Measurements from ENCODE around the gene PLEKHA3.

DNA sequence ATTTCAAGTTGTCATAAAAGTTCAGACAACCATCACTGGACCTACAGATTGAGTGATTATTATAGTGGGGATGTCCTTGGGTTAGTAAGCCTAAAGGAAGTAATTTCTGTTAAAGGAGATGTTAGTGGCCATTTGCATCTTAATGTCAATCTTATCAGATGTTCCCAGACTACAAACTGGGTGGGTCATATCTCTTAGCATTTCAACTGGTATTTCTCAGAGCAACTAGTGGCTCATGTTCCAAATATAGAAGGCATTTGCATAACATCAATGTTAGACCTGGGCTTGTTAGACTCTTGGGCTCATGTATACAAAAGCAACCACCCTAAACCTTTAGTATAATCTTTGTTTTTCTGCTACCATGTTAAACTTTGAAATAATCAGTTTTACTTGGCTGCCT lies 17.9 kb downstream of the PLEKHA3 start:
- TF ChIP-seq NFE2 (IDR thresholded peaks at IDR 0.05; ENCODE audit: low read depth), result no peak
- TF ChIP-seq, protein P1, sequence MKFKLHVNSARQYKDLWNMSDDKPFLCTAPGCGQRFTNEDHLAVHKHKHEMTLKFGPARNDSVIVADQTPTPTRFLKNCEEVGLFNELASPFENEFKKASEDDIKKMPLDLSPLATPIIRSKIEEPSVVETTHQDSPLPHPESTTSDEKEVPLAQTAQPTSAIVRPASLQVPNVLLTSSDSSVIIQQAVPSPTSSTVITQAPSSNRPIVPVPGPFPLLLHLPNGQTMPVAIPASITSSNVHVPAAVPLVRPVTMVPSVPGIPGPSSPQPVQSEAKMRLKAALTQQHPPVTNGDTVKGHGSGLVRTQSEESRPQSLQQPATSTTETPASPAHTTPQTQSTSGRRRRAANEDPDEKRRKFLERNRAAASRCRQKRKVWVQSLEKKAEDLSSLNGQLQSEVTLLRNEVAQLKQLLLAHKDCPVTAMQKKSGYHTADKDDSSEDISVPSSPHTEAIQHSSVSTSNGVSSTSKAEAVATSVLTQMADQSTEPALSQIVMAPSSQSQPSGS (CRISPR knock-in tag; IDR thresholded peaks at IDR 0.05), result no peak
- TF ChIP-seq, protein P2, sequence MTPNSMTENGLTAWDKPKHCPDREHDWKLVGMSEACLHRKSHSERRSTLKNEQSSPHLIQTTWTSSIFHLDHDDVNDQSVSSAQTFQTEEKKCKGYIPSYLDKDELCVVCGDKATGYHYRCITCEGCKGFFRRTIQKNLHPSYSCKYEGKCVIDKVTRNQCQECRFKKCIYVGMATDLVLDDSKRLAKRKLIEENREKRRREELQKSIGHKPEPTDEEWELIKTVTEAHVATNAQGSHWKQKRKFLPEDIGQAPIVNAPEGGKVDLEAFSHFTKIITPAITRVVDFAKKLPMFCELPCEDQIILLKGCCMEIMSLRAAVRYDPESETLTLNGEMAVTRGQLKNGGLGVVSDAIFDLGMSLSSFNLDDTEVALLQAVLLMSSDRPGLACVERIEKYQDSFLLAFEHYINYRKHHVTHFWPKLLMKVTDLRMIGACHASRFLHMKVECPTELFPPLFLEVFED (CRISPR knock-in tag; conservative IDR thresholded peaks at IDR 0.05), result no peak
- TF ChIP-seq BACH1 (tag; IDR thresholded peaks at IDR 0.05), result no peak
- no peak for TF ChIP-seq ZNF24 (IDR thresholded peaks at IDR 0.05)
- TF ChIP-seq BRCA1 (IDR thresholded peaks at IDR 0.05), result no peak
- no peak for TF ChIP-seq BRCA1 (CRISPR knock-in tag; IDR thresholded peaks at IDR 0.05)
- TF ChIP-seq, protein P3, sequence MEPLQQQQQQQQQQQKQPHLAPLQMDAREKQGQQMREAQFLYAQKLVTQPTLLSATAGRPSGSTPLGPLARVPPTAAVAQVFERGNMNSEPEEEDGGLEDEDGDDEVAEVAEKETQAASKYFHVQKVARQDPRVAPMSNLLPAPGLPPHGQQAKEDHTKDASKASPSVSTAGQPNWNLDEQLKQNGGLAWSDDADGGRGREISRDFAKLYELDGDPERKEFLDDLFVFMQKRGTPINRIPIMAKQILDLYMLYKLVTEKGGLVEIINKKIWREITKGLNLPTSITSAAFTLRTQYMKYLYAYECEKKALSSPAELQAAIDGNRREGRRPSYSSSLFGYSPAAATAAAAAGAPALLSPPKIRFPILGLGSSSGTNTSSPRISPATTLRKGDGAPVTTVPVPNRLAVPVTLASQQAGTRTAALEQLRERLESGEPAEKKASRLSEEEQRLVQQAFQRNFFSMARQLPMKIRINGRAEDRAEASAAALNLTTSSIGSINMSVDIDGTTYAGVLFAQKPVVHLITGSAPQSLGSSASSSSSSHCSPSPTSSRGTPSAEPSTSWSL (CRISPR knock-in tag; IDR thresholded peaks at IDR 0.05; ENCODE audit: borderline replicate concordance), result no peak
- TF ChIP-seq ZNF23 (CRISPR knock-in tag; IDR thresholded peaks at IDR 0.05), result no peak
